ENCODE data around the gene GMCL2.
"Not testable (repeated sequence)": the region's sequence is repeated elsewhere in the genome, so short reads cannot be mapped to it uniquely, and the experiment has no call there.

The GMCL2 gene

GRCh38 chr5:178207917-178208280, 20.7 kb upstream of the GMCL2 start:
- intact Hi-C loops (cut with DNase I) = no loop called here

GRCh38 chr5:178207183-178207916, 20.2 kb upstream of the GMCL2 start:
- intact Hi-C loops (cut with DNase I) = no loop called here
- DNase-seq = peak in 2 of 10 donors; percentile 6 to 51

More at GRCh38 chr5:178207917-178208280, 20.7 kb upstream of the GMCL2 start:
- no peak for DNase-seq

GRCh38 chr5:178206166-178207101, 19.3 kb upstream of the GMCL2 start:
- intact Hi-C loops (cut with DNase I) = no loop called here
- DNase-seq = peak in 2 of 10 donors; percentile 13 to 57

DNA sequence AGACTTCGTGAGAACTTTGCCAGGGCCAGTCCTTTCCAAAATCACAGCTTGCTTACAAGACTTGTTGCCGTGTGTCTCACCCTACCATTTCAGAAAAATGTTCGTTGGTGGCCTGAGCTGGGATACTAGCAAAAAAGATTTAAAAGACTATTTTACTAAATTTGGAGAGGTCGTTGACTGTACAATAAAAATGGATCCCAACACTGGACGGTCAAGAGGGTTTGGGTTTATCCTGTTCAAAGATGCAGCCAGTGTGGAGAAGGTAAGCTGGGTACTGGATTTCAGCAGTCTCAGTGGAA, 18.5 kb upstream of the GMCL2 start:
- no peak for DNase-seq
- intact Hi-C loops (cut with DNase I) = no loop called here

GRCh38 chr5:178204935-178205748, 18.0 kb upstream of the GMCL2 start:
- DNase-seq = peak in 9 of 10 donors; percentile 32 to 91 (median 53)
- intact Hi-C loops (cut with DNase I) = no loop called here

DNA sequence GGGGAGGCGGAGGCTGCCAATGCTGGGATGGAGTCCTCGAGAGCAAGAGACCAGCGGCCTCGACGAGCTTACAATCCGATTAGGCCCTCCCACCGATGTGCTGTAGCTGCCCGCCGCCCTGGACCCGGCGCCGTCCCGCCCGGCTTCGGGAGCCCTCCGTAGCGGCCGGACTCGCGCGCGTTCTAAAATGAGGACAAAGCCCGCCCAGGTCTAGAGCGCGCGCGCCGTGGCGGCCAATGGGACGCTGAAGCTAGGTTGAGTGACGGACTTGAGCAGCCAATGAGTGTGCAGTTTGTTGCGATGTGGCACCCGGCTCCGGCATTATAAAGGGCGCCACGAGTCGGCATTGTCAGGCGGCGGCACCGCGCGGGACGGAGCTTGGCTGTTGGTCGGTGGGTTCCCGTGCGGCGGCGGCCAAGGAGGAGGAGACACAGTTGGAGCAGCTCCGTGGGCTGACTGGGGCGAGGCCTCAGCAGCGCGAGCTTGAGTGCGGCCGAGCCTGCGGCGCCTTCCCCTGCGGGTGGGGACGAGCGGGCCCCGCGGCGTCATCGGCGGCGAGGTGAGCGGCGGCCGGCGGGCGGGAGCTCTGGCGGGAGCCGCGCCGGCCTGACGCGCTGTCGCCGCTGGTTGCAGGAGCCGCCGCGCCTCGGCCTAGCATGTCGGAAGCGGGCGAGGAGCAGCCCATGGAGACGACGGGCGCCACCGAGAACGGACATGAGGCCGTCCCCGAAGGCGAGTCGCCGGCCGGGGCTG, 17.2 kb upstream of the GMCL2 start, which contains the start of gene HNRNPAB:
HNRNPAB (plus strand) TSS at position 352 of the 753 bp plus-strand sequence; CDS start at position 657, 305 bp downstream.
- peak; percentile 94 to 99 (median 96) for DNase-seq
- intact Hi-C loops (cut with DNase I) = no loop called here

GRCh38 chr5:178203670-178204181, 16.6 kb upstream of the GMCL2 start:
- DNase-seq = no peak
- intact Hi-C loops (cut with DNase I) = no loop called here

- peak in 1 of 10 donors; percentile 13 for DNase-seq
- intact Hi-C loops (cut with DNase I) = no loop called here
Measured at GRCh38 chr5:178202541-178202940, 15.4 kb upstream of the GMCL2 start.

DNA sequence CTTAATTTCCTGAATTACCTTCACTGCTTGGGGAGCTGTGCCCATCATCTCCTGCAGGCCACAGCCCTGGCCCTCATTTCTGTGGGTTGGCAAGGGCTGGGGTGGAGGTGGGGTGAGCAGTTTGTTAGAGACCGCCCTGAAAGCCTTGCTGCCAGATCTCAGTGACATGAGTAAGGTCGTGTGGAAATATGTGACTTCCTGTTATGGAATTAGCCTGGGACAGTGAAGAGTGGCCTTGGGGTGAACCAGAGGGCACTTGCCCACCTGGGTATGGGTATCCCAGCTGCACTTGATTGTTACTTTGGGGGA, 14.7 kb upstream of the GMCL2 start:
- intact Hi-C loops (cut with DNase I) = no loop called here
- no peak for DNase-seq

- intact Hi-C loops (cut with DNase I) = no loop called here
- no peak for DNase-seq
Measured at GRCh38 chr5:178201221-178201926, 14.2 kb upstream of the GMCL2 start.

DNA sequence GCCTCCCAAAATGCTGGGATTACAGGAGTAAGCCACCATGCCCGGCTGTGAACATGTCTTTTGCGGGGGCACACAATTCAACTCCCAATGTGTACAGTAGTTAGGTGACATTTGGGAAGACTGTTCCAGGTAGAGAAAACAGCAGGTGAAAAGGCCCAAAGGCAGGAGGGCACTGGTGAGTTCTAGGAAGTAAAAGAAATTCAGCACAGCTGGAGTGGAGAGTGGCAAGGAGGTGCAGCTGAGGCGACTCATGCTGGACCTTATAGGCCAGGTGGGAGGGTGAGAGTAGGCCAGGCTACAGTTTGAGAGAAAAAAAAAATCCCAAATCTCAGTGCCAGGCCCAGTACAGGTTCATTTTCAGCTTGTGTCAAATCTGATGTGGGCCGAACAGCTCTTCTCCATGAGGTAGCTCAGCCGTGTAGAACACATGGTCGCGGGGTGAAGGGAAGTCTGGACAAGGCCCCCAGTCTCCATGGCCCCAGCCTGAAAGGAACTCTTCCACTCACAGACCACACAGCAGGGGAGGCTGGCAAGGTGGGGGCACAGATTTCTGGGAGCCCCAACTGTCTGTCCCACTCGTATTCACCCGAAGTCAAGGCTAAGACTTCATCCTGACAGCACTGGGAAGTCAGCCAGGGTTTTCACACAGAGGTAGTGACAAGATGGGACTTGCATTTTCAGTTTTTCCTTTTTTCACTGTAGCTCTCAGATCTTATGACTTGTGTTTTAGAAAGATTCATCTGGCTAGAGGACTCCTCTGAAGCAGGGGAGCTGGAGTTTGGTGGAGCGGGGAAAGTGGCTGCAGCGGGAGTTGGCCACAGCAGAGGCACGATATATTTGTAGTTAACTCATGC, 12.6 kb upstream of the GMCL2 start:
- intact Hi-C loops (cut with DNase I) = no loop called here

DNA sequence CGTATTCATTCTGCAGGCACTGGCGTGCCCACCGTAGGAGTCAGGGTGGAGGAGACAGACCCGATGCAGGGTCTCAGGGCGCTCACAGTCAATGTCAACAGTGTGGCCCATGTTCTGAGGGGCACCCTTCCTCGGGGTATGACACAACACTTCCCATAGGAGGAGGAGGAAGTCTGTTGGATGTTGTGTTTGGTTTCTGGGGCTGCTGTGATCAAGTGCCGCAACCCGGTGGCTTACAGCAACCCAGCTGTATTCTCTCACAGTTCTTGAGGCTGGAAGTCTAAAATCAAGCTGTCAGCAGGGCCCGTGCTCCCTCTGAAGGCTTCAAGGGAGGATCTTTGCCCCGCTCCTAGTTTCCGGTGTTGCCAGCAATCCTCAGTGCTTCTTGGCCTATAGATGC, 11.5 kb upstream of the GMCL2 start:
- intact Hi-C loops (cut with DNase I) = no loop called here
- DNase-seq = peak in 1 of 10 donors; percentile 49

More for the DNA sequence above, 12.6 kb upstream of the GMCL2 start:
- peak in 1 of 10 donors; percentile 74 for DNase-seq

GRCh38 chr5:178198151-178198550, 11.0 kb upstream of the GMCL2 start:
- DNase-seq; intact Hi-C loops (cut with DNase I): not testable (repeated sequence)

DNA sequence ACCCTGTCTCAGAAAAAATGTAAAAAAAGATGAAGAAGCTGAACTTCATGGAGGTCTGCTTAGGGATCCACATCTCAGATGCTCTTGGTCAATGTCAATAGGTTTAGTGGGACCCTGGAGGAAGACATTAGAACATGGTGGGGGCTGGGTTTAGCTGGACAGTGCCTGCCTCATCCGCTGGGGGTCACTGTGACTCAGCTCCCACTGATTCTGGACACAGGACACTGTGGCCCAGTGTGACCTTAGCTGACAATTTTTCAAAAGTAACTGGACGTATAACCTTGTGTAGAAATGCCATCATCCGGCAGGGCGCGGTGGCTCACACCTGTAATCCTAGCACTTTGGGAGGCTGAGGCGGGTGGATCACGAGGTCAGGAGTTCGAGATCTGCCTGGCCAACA, 9.8 kb upstream of the GMCL2 start:
- peak in 2 of 10 donors; percentile 3 to 55 for DNase-seq
- intact Hi-C loops (cut with DNase I) = no loop called here

- intact Hi-C loops (cut with DNase I) = no loop called here
- DNase-seq = peak in 1 of 10 donors; percentile 16
Measured at GRCh38 chr5:178196281-178196812, 9.2 kb upstream of the GMCL2 start.

GRCh38 chr5:178194026-178194425, 6.9 kb upstream of the GMCL2 start:
- DNase-seq = peak in 1 of 10 donors; percentile 64
- intact Hi-C loops (cut with DNase I) = no loop called here

- no peak for DNase-seq
- intact Hi-C loops (cut with DNase I) = no loop called here
Measured at GRCh38 chr5:178193251-178193809, 6.2 kb upstream of the GMCL2 start.

DNA sequence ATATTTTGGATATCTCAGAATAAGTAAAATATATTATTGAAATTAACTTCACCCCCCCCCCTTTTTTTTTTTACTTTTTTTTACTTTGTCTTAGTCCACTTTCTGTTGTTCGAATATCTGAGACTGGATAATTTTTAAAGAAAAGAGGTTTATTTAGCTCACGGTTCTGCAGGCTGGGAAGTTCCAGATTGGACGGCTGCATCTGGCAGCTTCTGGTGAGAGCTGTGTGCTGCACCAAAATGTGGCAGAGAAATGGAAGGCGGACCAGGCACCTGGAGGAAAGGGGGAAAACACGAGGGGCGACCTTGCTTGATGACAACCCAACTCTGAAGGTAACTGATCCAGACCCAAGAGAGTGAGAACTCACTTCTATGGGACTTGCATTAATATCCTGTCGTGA, 5.6 kb upstream of the GMCL2 start:
- no peak for DNase-seq
- intact Hi-C loops (cut with DNase I) = no loop called here

Measured in posterior cingulate gyrus (tissue), 11 donors.